NK-92 (cell line): ENCODE results near the gene GRIN2C.
"Not testable (repeated sequence)": the region's sequence is repeated elsewhere in the genome, so short reads cannot be mapped to it uniquely, and the experiment has no call there.

Experiments used
- DNase-seq: peaks from one replicate; lab custom pipeline; 2025; ENCODE audit not compliant: unreplicated experiment; lab: John Stamatoyannopoulos, UW

GRIN2C gene

GRCh38 chr17:74881073-74881472 lies 21.4 kb upstream of the GRIN2C start:
- no peak for DNase-seq

- no peak for DNase-seq
Observed at GRCh38 chr17:74879308-74879707, 19.6 kb upstream of the GRIN2C start.

- DNase-seq = no peak
Observed at GRCh38 chr17:74878658-74879057, 19.0 kb upstream of the GRIN2C start.

- no peak for DNase-seq
Observed at GRCh38 chr17:74877592-74878548, 18.2 kb upstream of the GRIN2C start.

- DNase-seq = no peak
Observed at GRCh38 chr17:74875977-74876593, 16.4 kb upstream of the GRIN2C start.

- no peak for DNase-seq
Observed at GRCh38 chr17:74875155-74875976, 15.7 kb upstream of the GRIN2C start.

GRCh38 chr17:74874615-74875037 lies 14.9 kb upstream of the GRIN2C start:
- no peak for DNase-seq

- DNase-seq = no peak
Observed at GRCh38 chr17:74873874-74874614, 14.4 kb upstream of the GRIN2C start.

GRCh38 chr17:74873037-74873873 lies 13.6 kb upstream of the GRIN2C start:
- DNase-seq = peak; percentile 93

- no peak for DNase-seq
Observed at GRCh38 chr17:74872313-74873036, 12.8 kb upstream of the GRIN2C start, which contains the start of gene FDXR. FDXR (minus strand) TSS chr17:74872994; CDS start chr17:74872944, 50 bp downstream.

- no peak for DNase-seq
Observed at GRCh38 chr17:74871356-74872076, 11.8 kb upstream of the GRIN2C start.

GRCh38 chr17:74870512-74870911 lies 10.8 kb upstream of the GRIN2C start:
- DNase-seq = no peak

GRCh38 chr17:74870028-74870427 lies 10.3 kb upstream of the GRIN2C start:
- not testable (repeated sequence) for DNase-seq

- no peak for DNase-seq
Observed at GRCh38 chr17:74868908-74869255, 9.2 kb upstream of the GRIN2C start.

- no peak for DNase-seq
Observed at GRCh38 chr17:74868251-74868907, 8.7 kb upstream of the GRIN2C start.

- no peak for DNase-seq
Observed at GRCh38 chr17:74866198-74866835, 6.6 kb upstream of the GRIN2C start.

- DNase-seq = no peak
Observed at GRCh38 chr17:74865504-74866197, 6.0 kb upstream of the GRIN2C start.
